PC-3 (cell line): ENCODE results near the gene KRT83. TPM values are rescaled to one million over a fixed set of nuclear protein-coding genes. Genes with fewer than 3 reads are reported as not detected.
"Not testable (repeated sequence)": the region's sequence is repeated elsewhere in the genome, so short reads cannot be mapped to it uniquely, and the experiment has no call there.

Source experiments
- ATAC-seq: fragments of 200-7000 bp; cut with Tn5 transposase; 2 replicates; pipeline ENCODE4 v1.9.1; 2020; ENCODE audit warnings: mild to moderate bottlenecking, moderate library complexity
- BruUV-seq: library from RNA; stranded (reverse); fragments of 400-500 nt; replicated peaks from 2 replicates; lab custom pipeline; 2021; lab: Mats Ljungman, UMichigan
- CTCF ChIA-PET: fragments of 300-600 bp; sonication (Branson Sonifier 250); formaldehyde crosslinking; loops from one replicate; lab custom pipeline; 2022; ENCODE audit warnings: antibody characterized with exemption; lab: Charles Lee
- POLR2A ChIA-PET: fragments of 300-600 bp; sonication (Branson Sonifier 250); formaldehyde crosslinking; loops from one replicate; lab custom pipeline; 2022; ENCODE audit warnings: antibody characterized with exemption; ENCODE audit not compliant: unreplicated experiment; lab: Charles Lee
- DNase-seq: peaks from one replicate; pipeline ENCODE4 v3.0.0-alpha.2; 2015
- H2AFZ ChIP-seq: fragments of 300-600 bp; sonication (generic); 2 replicates; pipeline ENCODE4 v1.6.0; 2016; ENCODE audit warnings: antibody characterized with exemption, low read length
- H3F3A ChIP-seq: fragments of 300-600 bp; sonication (generic); one replicate; pipeline ENCODE4 v1.6.0; 2017; ENCODE audit warnings: antibody characterized with exemption, low read length, control low read depth, mild to moderate bottlenecking; ENCODE audit not compliant: unreplicated experiment
- H3K27ac ChIP-seq: fragments of 300-600 bp; sonication (generic); 2 replicates; pipeline ENCODE4 v1.5.1; 2016; ENCODE audit warnings: mild to moderate bottlenecking, low read length
- H3K27me3 ChIP-seq: fragments of 300-600 bp; sonication (generic); 2 replicates; pipeline ENCODE4 v1.6.1; 2016; ENCODE audit warnings: low read length, mixed read lengths
- H3K36me3 ChIP-seq: fragments of 300-600 bp; sonication (generic); 2 replicates; pipeline ENCODE4 v1.6.1; 2016; ENCODE audit warnings: low read depth, mixed run types, low read length, mixed read lengths
- H3K4me1 ChIP-seq: fragments of 300-600 bp; sonication (generic); 2 replicates; pipeline ENCODE4 v1.5.1; 2016; ENCODE audit warnings: low read length; ENCODE audit not compliant: insufficient read depth
- H3K4me2 ChIP-seq: fragments of 300-600 bp; sonication (generic); 2 replicates; pipeline ENCODE4 v1.6.0; 2016; ENCODE audit warnings: low read length
- H3K4me3 ChIP-seq: fragments of 300-600 bp; sonication (generic); 2 replicates; pipeline ENCODE4 v1.5.1; 2016; ENCODE audit warnings: mild to moderate bottlenecking, low read length, mixed read lengths
- H3K79me2 ChIP-seq: fragments of 300-600 bp; sonication (generic); 2 replicates; pipeline ENCODE4 v1.6.1; 2017; ENCODE audit warnings: low read length, mixed read lengths
- H3K9ac ChIP-seq: fragments of 300-600 bp; sonication (generic); 2 replicates; pipeline ENCODE4 v1.6.0; 2016; ENCODE audit warnings: mild to moderate bottlenecking, low read length
- H3K9me2 ChIP-seq: fragments of 300-600 bp; sonication (generic); replicated peaks from 2 replicates; pipeline ENCODE4 v1.6.1; 2016; ENCODE audit warnings: mixed run types, low read length, mixed read lengths
- H3K9me3 ChIP-seq: fragments of 300-600 bp; sonication (generic); 2 replicates; pipeline ENCODE4 v1.6.1; 2016; ENCODE audit warnings: low read length, mixed read lengths
- H4K20me1 ChIP-seq: fragments of 300-600 bp; sonication (generic); 2 replicates; pipeline ENCODE4 v1.6.1; 2016; ENCODE audit warnings: low read length, mixed read lengths
- CTCF ChIP-seq: fragments of 300-600 bp; sonication (generic); conservative IDR thresholded peaks from 2 replicates; pipeline ENCODE4 v1.5.1; 2017; ENCODE audit warnings: antibody characterized with exemption, low read depth, mild to moderate bottlenecking, low read length
- EZH2 ChIP-seq: fragments of 300-600 bp; sonication (generic); IDR thresholded peaks from one replicate; pipeline ENCODE4 v1.6.1; 2017; ENCODE audit warnings: antibody characterized with exemption, mild to moderate bottlenecking, low read length; ENCODE audit not compliant: unreplicated experiment
- EZH2phosphoT487 ChIP-seq: fragments of 300-600 bp; sonication (generic); IDR thresholded peaks from 2 replicates; pipeline ENCODE4 v1.6.1; 2018; ENCODE audit warnings: mild to moderate bottlenecking, antibody characterized with exemption, low read length, borderline replicate concordance
- intact Hi-C: fragments of 100-400 bp; cut with micrococcal nuclease; formaldehyde crosslinking; loops from 2 replicates; pipeline ENCODE4 v1.9.0; 2023
- total RNA-seq: library from RNA; depleted of rRNA; stranded (reverse); fragments of >200 nt; gene quantifications from 2 replicates; pipeline ENCODE4 v1.2.3, GENCODE V29; 2014

Gene KRT83
- total RNA-seq, 1 experiment from 2014 or later: 0.33 TPM

GRCh38 chr12:52315721-52316120 lies 5.5 kb downstream of the KRT83 start:
- H3K9ac ChIP-seq, H3K27ac ChIP-seq, H3K4me2 ChIP-seq, intact Hi-C loops, POLR2A ChIA-PET, CTCF ChIA-PET, H3K36me3 ChIP-seq, H3K9me2 ChIP-seq, H3K79me2 ChIP-seq, BruUV-seq, H4K20me1 ChIP-seq, H3F3A ChIP-seq, H2AFZ ChIP-seq, H3K27me3 ChIP-seq, H3K4me3 ChIP-seq, H3K4me1 ChIP-seq, H3K9me3 ChIP-seq: not testable (repeated sequence)
- peak; percentile 37; the same call in 1 of the 2 replicates for ATAC-seq
- peak; percentile 34 for DNase-seq
- TF ChIP-seq CTCF: peak; percentile 47

GRCh38 chr12:52314511-52314910 lies 6.7 kb downstream of the KRT83 start:
- TF ChIP-seq EZH2 (no peak), CTCF (no peak), EZH2phosphoT487 (no peak)
- POLR2A ChIA-PET: no interaction called here
- no peaks in the 10 kb centered on the region for H3K27me3 ChIP-seq
- H3K9ac ChIP-seq: no peak overlapping the region
- ATAC-seq (no peak), DNase-seq (no peak)
- H3K9me2 ChIP-seq: no peaks in the 10 kb centered on the region
- H4K20me1 ChIP-seq: no peaks in the 10 kb centered on the region
- no peaks in the 10 kb centered on the region for H3K4me1 ChIP-seq
- no peaks in the 10 kb centered on the region for H3K9me3 ChIP-seq
- no peaks in the 10 kb centered on the region for H3K36me3 ChIP-seq
- H3K4me2 ChIP-seq: no peak overlapping the region
- no TSS peak for BruUV-seq
- CTCF ChIA-PET: no interaction called here
- H3K79me2 ChIP-seq: no peaks in the 10 kb centered on the region
- intact Hi-C loops: no loop called here
- H3K4me3 ChIP-seq: no peak overlapping the region
- no peak overlapping the region for H3K27ac ChIP-seq
- no peak overlapping the region for H2AFZ ChIP-seq
- H3F3A ChIP-seq: no peaks in the 10 kb centered on the region

GRCh38 chr12:52313926-52314325 lies 7.3 kb downstream of the KRT83 start:
- Histone ChIP-seq H3K36me3 (no peaks in the 10 kb centered on the region), H3K4me3 (no peak overlapping the region), H3K9me3 (no peaks in the 10 kb centered on the region), H4K20me1 (no peaks in the 10 kb centered on the region), H3K27me3 (no peaks in the 10 kb centered on the region), H2AFZ (no peak overlapping the region), H3K4me1 (peaks cover 2% of the 10 kb centered on the region), H3K79me2 (no peaks in the 10 kb centered on the region), H3K27ac (no peak overlapping the region), H3K9me2 (no peaks in the 10 kb centered on the region), H3F3A (no peaks in the 10 kb centered on the region), H3K9ac (no peak overlapping the region), H3K4me2 (no peak overlapping the region)
- no peak for ATAC-seq
- no peak for DNase-seq
- ChIA-PET POLR2A (no interaction called here), CTCF (no interaction called here)
- no peak for TF ChIP-seq EZH2phosphoT487
- TF ChIP-seq CTCF: no peak
- TF ChIP-seq EZH2: no peak
- BruUV-seq: no TSS peak
- intact Hi-C loops: no loop called here
